Measurements from ENCODE around the gene NEGR1. TPM values are rescaled to one million over a fixed set of nuclear protein-coding genes. Genes with fewer than 3 reads are reported as not detected.
A peak's percentile ranks its signal among the peaks of the same experiment; 100 is the strongest.

NEGR1 gene
- total RNA-seq, 1 donor from 2014 or later: 16.9 TPM

DNA sequence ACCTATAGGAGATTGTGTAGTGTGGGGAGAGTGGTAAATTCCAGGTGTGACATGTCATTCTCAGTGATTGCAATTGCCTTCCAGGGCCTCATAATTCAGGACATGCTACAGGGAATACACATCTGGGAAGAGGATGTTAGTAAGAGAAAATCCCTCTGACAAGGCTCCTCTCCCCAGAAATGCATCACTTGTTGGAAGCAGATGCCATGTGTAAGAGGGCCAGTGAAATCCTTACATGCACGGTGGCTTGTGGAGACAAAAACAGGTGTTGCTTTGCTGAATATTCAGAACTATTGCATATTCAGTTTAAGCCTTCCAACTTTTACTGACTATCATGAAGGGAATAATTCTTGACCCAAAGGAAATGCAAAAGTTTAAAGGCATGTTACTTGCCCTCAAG lies 503.4 kb downstream of the NEGR1 start:
- peak; percentile 42 for DNase-seq

DNA sequence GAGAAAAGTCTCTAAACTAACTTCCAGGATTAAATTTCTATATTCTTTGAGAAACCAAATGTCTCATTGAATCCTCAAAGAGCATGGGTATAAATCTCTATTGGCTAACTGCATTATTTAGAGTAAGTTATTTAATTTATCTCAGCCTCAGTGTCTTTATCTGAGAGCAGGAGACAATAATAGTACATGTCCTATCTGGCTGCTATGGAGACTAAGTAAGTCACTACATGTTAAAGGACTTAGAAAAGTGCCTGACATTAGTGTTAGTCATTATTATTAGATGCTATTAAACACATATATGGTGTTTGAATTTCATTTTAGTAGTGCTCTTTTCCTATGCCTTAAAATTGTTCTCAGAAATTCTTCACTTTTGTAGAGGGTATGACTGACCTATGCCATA lies 505.2 kb downstream of the NEGR1 start:
- DNase-seq: no peak

DNA sequence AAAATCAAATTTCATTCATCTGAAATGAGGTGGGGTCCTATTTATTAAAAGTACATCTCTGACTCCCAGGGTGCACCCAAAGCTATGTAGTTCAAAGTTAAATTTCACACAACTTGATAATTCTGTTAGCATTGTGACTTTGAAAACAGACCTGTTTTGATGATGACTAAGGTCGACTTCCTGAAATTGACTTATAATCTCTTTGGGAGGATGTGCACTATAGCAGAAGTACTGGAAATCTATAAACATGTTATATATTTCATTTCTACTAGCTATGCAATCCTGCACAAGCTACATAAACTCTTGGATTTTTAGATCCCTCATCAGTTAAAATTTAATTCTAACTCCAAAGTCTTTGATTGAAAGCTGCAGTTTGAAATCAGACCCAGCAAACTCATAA lies 507.6 kb downstream of the NEGR1 start:
- DNase-seq: no peak

DNA sequence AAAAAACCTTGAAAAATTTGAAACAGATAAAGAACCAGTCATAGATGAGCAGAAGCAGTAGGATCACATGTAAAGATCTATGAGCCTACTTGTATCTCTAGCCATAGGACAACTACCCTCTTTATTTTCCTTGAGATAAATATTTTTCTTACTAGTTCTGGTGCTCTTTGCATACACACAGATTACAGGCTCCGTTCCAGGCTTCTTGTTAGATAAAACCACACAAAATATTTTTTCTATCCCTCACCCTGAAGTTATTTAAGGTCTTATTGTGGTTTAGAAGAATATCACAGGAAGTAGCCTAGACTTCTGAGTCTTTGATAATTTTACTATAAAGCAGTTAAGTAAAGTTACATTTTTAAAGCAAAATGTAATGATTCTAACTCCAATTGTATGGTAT lies 512.2 kb downstream of the NEGR1 start:
- DNase-seq: no peak

DNA sequence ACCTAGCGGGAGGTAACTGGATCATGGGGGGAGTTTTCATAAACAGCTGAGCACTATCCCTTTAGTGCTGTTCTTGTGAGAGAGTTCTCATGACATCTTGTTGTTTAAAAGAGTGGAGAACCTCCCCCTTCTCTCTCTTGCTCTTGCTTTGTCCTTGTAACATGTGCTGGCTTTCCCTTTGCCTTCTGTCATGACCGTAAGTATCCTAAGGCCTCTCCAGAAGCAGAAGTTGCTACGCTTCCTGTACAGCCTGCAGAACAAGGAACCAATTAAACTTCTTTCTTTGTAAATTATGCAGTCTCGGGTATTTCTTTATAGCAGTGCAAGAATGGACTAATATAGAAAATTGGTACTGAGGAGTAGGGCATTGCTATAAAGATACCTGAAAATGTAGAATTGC lies 515.6 kb downstream of the NEGR1 start:
- DNase-seq: no peak

DNA sequence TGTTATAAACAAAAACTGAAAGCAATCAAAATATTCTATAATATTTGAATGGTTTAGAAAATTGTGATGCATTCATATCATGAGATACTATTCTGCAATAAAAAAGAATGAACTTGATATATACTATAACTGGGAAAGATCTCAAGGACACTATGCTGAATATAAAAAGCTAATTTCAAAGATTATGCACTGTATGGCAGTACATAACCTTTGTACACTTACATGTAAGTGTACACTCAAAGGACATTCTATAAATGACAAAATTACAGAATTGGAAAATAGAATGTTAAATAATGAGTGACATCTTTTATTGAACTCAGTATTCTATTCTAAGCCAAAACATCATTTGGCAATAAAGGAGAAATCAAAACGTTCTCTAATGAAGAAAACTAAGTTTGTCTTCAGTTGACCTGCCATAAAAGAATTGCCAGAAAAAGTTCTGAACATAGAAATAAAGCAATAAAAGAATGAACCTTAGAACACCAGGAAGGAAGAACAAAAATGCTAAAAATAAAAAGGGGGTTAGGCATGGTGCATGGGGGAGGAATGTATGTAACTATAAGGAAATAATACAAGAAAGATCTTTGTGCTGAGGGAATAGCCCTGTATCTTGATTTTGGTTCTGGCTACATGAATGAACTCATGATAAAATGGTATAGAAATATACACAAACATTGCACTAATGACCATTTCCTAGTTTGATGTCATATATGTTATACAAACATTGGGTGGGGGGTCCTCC lies 519.7 kb downstream of the NEGR1 start:
- no peak for DNase-seq

DNA sequence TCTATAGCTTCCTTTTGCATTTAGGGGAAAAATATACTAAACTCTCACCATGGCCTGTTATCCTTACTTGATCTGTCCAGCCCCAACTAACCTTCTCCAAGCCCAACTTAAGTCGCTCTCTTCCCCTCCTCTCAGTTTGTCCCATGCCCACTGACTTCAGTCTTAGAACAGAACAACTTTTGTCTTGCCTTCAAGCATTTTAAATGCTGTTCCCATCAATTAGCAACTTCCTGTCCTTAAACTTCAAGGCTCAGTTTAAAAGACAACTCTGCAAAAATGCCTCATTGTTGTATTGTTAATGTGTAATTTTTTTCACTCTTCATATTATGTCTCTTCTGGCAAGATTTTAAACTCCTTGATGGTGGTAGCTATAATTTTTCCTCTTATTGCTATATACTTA lies 526.9 kb downstream of the NEGR1 start:
- no peak for DNase-seq

DNA sequence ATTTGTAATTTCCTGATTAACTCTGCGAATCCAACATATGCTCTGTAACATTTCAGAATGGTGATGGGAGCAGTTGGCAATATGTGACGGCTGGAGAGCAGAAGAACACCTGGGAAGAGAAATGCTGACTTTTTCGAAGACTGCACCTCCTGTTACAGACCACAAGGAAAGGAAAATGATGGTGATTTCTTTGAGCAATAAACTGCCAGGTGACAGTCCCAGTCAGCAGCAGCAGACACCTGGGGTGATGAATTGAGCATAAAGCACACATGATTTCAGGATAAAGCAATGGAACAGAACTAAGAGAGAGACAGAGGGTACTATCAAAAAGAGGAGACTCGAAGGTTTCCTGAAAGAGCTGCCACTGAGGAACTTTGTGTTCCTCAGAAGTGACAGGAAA lies 528.6 kb downstream of the NEGR1 start:
- DNase-seq: no peak

DNA sequence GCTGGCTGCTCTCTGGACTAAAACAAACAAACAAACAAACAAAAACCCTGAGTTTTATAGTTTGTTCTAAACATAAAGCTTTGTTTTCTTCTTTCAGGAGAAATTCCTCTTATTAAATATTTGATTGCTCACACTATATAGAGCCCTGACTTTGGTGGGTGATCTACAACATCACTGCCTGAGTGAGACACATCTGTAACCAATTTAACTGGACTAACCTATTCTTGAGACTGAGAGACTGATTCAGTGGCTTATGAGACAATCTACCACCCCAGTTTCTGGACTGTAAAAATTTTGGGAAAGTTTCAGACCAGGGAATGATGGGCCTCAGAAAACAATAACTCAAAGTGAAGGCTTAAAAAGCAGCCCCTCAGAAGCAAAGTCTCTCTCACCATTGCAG lies 537.0 kb downstream of the NEGR1 start:
- DNase-seq: no peak

DNA sequence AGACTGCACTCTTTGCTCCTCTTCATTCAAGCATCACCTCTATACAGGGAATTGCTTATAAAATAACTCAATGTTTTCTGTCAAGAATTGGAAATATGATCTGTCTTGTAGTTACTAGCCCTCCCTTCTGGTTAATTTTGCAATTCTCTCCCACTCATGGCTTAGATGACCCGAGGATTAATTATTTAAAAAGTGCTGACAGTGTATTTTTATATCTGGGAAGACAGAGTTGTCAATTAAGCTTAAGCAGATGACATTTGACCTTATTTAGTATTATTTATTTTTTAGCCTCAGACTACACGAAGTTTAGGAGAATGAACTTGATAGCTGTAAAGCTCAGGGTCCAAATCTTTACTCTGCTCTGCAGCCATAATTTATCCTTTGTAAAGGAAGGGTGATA lies 538.5 kb downstream of the NEGR1 start:
- DNase-seq: no peak

DNA sequence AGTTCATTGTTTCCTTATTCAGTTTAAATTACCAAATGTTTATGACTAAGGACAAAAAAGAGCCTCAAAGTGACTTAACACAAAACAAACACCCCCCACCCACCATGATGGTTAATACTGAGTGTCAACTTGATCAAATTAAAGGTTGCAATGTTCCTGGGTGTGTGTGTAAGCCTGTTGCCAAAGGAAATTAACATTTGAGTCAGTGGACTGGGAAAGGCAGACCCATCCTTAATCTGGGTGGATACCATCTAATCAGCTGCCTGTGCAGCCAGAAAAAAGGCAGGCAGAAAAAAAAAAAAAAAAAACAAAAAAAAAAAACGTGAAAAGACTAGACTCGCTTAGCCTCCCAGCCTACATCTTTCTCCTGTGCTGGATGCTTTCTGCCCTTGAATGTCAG lies 543.4 kb downstream of the NEGR1 start:
- no peak for DNase-seq

DNA sequence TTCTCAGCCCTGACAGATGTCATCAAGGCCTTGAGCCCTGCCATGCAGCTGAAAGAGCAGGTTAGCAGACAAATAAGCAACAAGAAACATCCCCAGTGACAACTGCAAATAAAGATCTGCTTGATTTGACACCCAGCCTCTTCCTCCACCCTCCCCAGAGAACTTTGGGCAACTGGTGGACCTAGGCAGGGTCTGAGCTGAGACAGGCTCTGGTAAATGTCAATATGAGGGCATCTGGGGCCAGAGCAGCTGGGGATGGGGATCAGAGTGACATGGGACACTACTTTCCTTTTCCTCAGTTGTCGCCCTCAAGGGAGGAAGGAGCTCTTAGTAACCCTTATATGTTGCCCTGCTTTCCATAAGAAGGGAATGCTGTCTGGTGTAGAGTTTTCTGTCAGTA lies 544.1 kb downstream of the NEGR1 start:
- DNase-seq: no peak

DNA sequence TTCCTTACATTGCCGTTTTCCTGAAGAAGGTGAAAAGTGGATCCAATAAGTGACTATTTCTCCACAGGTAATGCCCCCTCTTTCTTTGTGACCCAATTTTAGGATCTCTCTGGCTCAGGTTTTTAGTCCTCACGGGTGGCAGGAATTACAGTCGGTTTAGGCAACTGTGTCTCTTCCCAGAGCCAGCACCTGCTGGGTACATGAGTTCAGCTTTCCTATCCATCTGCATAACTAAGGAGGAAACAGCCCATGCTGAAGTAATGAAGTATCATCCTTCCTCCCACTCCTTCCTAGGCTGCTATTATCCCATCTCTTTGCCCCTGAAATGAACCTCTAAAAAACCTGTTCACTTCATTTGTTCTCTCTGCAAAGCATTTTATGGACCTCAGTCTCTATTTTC lies 544.6 kb downstream of the NEGR1 start:
- DNase-seq: no peak

DNA sequence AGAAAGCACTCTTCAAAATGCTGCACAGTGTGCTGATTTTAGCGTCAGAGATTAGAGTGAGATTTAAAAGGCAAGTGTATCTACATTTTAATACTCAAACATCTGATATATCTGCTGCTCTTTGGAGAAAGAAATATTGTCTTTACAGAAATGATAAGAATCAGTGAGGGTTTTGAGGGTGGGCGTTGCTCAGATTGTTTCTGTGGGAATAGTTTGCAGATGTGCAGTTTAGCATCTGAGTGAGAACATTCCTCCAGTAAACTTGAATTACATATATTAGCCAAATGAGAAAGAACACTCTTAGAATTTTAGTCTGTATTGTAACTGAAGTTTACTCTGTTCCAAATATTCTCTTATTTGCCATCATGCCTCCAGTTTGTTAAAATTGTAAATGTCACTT lies 549.2 kb downstream of the NEGR1 start:
- no peak for DNase-seq

DNA sequence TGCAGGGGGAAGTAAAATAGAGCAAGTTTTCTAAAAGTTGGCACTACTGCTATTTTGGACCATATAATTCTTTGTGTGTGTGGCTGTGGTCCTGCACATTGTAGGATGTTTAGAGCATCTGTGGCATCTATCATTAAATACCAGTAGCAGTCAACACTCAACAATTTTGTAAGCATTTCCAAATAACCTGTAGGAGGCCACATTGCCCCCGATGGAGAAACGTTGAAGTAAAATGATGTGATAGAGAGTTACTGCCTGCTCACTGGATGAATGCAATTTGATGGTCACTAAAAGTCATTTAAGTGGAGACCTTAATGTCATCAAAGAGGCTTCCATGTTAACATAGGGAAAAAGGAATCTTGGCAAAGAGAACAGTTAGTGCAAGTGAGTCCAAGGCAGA lies 560.8 kb downstream of the NEGR1 start:
- DNase-seq: no peak

DNA sequence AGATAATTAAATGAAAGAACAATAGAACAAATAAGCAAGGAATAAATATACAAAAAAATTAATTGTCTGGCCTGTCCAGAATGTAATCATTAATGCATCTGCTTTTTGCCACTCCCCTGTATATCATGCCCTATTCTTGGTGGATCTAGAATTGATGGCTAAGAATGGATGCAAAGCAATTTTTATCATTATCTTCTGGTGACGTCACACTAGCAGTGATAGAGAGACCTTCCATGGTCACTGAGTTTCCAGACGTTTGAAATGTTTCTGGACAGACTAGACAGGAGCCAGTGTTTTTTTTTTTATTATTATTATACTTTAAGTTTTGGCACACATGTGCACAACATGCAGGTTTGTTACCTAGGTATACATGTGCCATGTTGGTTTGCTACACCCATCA lies 563.0 kb downstream of the NEGR1 start:
- no peak for DNase-seq

DNA sequence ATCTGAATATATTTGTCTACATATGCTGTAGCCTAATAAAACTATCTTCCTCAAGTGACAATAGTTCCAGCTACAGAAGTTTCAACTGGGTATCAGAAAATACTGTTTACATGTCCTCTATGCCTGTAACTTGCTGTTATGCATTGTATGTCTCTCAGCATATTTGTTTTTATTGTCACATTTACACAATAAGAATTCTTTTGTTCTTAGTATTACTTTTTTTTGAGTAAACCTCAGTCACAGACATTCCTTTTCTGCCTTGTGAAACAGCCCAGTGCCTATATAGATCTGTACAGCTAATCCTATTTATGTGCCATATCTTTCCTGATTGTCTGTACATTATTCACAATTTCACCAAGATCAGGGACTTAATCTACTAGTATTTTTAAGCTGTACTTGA lies 565.2 kb downstream of the NEGR1 start:
- no peak for DNase-seq

DNA sequence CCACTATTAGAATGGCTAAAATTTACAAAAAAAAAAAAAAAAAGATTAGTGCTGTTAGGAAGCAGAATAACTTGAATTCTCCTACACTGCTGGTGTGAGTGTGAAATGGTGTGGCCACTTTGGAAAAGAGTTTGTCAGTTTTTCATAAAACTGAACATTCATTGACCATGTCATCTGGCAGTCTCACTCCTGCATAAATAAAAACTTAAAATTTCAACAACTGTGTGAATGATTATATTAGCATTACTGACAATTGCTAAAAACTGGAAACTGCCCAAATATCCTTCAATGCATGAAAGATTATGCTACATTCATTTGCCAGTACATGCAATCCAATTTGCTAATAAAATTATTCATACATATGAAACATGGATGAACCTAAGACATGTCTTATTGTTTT lies 570.9 kb downstream of the NEGR1 start:
- DNase-seq: no peak

DNA sequence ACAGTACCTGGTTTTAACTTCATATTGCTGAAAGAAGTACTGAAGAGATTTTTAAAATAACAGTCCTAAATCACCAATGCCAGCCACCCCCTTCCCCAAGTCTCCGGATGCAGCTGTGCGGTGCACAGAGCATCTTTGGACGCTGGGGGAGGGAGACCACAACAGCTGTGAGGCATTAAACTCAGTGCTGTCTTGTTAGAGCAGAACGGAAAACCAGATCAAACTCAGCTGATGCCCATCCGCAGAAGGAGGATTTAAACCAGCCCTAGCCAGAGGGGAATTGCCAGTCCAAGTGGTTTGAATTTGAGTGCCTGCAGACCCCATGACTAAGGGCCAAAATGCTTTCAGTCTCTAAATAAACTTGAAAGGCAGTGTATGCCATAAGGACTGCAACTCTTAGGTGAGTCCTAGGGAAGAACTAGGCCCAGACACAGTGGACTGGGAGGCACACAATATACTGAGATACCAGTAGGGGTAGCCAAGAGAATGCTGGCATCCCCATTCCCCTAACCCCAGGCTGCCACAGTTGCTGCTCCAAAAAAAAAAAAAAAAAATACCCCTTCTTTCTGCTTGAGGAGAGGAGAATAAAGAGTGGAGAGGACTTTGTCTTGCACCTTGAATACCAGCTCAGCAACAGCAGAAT lies 576.2 kb downstream of the NEGR1 start:
- peak; percentile 51 for DNase-seq

DNA sequence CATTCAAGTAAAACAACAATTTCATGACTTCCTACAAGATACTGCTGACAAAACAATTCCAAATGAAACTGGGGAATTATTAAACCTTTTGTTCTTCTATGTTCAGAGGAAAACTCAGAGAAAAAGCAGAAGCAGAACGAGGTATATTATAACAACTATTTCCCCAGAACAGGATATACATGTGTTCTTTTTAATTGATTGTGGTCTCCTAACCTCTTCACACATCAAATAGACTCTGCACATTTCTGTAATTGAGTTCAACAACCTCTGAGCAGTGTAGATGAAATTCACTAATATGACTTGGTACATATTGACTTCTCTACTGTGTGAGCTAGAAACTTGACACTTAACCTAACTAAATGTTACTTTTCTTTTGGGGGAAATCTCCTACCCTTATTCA lies 584.2 kb downstream of the NEGR1 start:
- no peak for DNase-seq

DNA sequence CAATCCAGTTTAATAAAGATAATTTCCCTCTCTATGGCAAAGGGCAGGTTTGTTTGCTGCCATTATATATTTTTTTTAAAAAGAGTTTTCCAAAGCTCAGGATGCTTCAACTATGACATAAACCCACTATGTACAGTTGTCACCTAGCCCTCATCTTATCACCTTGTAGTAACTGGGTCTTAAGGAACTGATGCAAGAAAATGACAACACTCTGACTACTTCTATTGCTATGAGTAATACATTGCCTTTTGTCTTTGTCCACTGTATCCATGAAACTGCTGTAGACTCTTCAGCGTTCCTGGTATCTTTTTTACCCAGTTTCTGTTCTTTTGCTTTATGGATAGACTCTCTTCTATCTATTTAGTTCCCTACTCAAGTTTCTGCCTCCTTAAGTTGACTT lies 586.5 kb downstream of the NEGR1 start:
- no peak for DNase-seq

DNA sequence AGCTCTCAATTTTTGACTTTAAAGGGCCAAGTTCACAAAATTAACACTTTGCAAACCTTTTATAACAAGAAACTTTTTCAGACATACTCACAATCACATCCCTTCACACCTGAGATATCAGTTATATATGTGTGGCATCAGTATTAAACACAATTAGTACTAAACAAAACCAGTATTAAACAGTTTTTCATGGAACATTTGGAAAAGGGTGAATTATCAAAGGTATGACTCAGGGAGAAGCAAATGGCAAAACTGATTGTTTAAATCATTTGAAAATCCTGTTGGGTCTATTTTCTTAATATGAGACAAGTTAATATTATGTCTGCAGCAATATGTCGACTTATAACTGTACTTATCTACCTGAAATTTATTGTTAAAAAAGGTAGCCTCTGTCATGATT lies 587.3 kb downstream of the NEGR1 start:
- DNase-seq: no peak

DNA sequence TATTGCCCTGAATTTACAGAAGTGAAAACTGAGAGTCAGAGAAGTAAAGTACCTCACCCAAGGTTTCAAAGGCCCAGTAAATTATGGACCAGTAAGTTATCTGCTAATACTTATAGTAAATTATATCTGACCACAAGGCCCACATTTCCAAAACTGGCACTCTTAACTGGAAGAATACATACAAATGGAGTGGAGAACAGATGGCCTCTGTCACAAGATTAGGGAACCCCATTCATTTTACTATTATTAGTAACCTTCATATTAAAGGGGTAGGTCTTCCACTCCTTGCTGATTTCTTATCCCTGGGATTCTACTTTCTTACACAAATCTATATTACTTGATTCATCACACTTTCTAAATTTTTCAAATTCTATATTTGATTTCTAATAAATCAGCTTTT lies 588.8 kb downstream of the NEGR1 start:
- no peak for DNase-seq

DNA sequence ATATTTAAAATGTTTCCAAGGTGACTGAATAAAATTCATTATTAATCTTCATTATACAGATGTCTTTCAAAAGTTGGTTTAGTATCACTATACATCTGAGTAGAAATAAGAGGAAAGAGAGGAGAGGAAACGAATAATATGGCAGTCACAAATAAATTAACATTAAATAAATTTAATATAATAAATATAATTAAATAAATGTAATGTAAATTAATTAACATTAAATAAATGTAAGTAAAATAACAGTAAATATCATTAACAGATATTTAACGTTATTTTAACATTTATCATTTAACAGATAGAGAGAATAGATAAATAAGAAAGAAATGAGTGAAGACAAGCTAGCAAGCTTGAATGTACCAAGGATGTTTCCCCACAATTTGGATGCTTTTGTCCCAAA lies 592.7 kb downstream of the NEGR1 start:
- no peak for DNase-seq

DNA sequence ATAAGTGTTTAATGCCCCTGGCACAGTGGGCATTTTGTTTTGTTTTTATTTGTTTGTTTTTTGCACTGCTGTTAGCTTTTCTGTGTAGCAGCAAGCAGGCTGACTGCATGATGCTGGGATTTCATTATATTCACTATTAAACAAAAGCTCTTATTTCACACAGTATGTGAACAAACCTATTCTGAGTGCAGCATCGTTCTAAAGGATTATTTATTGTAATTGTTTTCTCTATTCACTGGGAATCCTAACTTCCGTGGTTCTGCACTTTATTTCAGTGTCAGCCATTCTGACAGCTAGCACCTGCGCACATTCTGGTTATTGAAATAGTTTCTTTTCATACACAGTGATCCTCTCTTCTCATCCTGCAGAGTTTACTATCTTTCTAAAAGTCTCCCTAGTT lies 595.0 kb downstream of the NEGR1 start:
- peak; percentile 17 for DNase-seq

Measured in tongue (tissue), 2 donors.